NCI-H2107 (cell line): ENCODE results near the gene RPL7L1.
"Not testable (repeated sequence)": the region's sequence is repeated elsewhere in the genome, so short reads cannot be mapped to it uniquely, and the experiment has no call there.

ENCODE experiments used
- DNase-seq: peaks from one replicate; lab custom pipeline; 2025; lab: John Stamatoyannopoulos, UW

Gene RPL7L1

DNA sequence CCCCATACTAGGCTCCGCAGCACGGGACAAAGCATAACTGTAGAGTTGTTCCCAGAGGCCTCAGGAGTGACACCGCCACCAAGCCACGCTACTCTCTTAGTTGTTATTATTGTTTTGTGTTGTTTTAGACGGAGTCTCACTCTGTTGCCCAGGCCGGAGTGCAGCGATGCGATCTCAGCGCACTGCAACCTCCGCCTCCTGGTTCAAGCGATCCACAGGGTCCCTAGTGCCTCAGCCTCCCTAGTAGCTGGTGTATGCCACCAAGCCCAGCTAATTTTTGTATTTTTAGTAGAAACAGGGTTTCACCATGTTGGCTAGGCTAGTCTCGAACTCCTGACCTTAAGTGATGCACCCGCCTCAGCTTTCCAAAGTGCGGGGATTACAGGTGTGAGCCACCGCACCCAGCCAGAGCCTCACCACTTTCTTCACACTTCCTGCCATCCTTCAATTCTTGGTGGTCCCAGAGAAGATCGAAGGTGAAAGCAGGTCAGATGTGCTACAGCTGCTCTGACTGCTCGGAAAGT is 11.8 kb downstream of the RPL7L1 start:
- no peak for DNase-seq

DNA sequence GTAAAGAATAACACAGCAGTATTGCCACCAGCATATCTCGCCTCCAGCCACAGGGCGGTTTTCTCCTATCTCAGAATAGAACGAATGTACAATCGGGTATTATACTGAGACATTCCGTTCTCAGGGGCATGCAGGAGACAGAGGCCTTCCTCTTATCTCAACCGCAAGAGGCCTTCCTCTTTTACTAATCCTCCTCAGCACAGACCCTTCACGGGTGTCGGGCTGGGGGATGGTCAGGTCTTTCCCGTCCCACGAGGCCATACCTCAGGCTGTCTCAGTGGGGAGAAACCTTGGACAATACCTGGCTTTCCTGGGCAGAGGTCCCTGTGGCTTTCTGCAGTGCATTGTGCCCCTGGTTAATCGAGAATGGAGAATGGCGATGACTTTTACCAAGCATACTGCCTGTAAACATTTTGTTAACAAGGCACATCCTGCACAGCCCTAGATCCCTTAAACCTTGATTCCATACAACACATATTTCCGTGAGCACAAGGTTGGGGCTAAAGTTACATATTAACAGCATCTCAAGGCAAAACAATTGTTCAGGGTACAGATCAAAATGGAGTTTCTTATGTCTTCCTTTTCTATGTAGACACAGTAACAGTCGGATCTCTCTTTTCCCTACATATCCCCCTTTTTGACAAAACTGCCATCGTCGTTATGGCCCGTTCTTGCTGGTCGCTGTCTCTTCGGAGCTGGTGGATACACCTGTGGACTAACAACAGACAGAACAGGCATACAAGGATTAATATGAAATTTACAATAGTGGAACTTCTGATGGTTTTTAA is 14.8 kb downstream of the RPL7L1 start:
- DNase-seq: not testable (repeated sequence)

DNA sequence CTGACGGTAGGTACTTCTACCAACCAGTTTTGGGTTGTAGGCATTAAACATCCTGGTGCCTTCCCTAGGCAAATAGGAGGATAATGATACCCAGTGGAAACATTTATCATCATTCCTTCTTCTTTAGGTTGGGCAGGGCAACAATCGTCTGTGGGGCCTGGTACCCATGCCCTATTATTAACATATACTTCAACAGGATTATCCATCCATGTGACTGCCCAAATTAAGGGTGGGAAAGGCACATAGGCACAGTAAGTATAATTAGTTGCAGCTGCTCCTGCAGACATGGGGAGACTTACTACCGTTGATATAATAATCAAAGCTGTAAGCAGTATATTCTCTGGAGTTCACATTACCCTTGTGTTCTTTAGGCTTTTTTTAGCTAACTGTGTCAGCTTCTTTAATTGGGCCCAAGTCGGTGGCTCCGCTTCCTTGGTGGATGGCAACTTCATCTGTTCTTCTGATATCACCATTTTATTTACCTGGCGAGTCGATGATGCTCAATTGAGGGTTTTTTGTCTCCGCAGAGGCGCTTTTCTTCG is 16.8 kb downstream of the RPL7L1 start:
- no peak for DNase-seq

DNA sequence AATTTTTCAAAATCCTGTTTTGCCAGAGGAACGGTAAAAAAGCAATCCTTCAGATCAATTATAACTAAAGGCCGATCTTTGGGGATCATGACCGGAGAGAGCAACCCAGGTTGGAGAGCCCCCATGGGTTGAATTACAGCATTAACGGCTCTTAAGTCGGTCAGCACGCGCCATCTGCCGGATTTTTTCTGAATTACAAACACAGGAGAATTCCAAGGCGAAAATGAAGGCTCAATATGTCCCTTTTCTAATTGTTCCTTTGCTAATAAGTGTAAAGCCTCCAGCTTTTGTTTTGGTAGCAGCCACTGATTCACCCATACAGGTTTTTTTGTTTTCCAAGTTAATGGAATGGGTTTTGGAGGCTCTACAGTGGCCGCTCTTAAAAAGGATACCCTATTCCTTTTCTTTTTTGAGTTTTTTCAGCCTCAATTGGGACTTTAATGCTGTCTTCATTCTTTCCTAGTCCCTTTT is 19.5 kb downstream of the RPL7L1 start:
- peak; percentile 11 for DNase-seq

DNA sequence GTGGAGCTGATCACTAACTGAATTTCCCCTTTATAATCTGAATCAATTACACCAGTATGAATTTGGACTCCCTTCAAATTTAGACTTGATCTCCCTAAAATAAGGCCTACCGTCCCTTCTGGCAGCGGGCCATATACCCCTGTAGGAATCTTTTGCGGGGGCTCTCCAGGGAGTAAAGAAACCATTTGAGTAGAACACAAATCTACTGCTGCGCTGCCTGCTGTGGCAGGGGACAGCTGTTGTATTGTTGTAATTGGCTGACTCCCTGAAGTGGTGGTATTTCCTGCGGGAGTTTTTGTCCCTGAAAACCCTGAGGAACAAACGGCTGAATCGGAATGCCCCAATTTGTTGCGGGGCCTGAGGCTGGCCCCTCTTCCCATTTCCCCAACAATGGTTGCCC is 20.5 kb downstream of the RPL7L1 start:
- DNase-seq: no peak

DNA sequence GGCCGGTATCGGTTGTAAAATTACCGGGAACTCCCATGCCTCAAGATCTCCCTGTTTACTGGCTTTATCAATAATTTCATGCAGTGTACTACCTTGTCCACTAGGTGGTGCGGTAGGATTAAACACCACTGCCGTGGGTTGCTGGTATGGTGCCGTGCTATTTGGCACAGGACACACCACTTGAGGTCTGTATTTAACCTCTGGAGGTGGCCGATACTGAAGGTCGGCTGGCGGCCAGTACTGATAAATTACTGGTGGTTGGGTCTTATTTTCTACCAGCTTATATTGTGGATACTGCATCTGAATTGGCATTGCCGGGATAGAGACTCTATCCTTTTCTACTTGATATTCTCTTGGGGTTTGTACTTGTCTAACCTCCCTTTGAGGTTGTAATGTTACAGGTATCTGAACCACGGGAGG is 22.1 kb downstream of the RPL7L1 start:
- DNase-seq: peak; percentile 53

DNA sequence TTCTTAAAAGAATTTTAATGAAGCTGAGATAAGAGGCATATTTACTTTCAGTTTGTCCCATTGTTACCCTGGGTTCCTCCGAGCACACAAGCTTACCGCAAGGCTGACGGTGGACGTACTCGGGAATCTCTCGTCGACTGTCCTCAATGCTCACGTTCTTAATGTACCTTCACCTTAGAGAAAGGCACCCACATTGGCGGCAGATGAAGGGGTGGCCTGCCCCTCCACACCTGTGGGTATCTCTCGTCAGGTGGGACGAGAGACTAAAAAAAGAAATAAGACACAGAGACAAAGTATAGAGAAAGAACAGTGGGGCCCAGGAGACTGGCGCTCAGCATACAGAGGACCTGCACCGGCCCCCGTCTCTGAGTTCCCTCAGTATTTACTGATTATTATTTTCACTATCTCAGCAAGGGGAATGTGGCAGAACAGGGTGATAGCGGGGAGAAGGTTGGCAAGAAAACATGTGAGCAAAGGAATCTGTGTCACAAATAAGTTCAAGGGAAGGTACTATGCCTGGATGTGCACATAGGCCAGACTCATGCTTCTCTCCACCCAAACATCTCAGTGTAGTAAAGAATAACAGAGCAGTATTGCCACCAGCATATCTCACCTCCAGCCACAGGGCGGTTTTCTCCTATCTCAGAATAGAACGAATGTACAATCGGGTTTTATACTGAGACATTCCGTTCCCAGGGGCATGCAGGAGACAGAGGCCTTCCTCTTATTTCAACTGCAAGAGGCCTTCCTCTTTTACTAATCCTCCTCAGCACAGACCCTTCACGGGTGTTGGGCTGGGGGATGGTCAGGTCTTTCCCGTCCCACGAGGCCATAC is 23.2 kb downstream of the RPL7L1 start:
- DNase-seq: not testable (repeated sequence)

DNA sequence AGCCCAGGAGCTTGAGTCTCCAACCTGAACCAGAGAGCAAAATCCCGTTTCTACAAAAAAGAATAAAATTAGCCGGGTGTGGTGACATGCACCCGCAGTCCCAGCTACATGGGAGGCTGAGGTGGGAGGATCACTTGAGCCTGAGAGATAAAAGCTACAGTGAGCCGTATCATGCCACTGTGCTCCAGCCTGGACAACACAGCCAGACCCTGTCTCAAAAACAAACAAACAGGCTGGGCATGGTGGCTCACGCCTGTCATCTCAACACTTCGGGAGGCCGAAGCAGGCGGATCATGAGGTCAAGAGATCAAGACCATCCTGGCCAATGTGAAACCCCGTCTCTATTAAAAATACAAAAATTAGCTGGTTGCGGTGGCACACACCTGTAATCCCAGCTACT is 25.1 kb downstream of the RPL7L1 start:
- no peak for DNase-seq

DNA sequence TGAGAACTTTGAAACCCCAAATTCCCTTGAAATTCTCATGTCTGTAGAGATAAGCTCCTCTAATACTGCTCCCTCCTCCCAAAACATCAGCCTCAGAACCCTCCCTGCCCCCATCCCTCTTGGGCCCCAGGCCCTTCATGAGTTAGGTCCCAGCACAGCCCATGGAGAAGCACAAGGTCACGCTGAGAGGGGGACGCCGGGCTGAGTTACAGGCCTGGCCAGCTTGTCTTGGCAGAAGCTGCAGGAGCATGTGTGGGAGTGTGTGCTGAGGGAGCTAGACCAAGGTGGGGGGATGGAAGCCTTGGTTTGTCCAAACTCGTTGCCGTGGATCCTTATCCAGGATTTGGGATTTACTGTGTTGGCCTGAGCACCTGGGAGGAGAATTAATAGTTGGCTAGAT is 27.9 kb downstream of the RPL7L1 start:
- no peak for DNase-seq

DNA sequence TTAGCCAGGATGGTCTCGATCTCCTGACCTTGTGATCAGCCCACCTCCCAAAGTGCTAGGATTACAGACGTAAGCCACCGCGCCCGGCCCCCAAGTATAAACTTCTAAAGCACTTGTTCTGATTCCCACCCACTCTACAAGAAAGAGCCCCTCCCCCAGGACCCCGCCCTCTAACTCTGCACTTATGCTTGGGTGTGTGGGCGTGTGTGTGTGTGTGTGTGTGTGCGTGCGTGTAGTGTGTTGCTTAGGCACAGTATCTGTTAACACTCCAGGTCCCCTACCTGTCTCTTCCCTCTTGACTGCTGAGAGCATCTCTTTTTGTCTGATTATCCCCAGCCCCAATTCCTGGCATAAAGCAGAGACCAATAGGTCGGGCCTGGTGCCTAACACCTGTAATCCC is 30.4 kb downstream of the RPL7L1 start:
- DNase-seq: no peak

DNA sequence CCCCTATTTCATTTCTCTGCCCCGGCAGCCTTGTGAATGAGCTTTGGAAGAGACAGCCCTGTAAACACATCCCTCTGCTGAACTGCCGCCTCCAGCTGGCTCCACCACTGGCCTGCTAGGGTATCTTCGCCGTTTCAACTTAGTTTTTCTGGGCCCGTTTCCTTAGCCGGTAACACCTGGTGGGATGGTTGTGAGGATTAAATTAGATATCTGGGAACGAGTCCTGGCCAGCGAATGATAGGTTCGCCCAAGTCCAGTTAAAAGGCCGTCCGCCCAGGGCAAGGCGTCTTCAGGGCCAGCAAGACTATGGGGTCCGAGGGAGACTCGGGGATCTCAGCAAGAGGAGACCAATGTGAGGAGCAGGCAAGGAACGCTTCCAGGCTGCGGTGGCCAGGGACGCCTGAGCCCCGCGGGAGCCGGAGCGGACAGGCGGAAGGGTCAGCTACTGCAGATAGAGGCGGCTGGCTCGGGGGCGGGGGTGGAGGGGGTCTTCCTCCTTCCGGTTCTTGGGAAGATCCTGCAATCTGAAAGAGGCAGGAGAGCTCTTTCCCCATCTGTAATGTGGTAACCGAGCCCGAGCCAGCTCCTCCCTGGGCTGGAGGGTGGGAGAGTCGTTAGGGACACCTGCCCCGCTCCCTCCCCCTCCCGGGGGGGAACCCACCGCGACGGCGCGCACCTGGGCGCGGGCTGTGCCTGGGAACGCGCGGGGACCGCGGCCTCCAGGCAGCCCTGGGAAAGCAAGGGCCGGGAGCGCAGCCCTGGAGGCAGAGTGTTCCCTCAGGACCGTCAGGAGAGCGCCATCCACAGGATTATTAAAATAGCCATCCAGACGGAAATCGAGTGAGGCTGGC is 32.0 kb downstream of the RPL7L1 start:
- no peak for DNase-seq

DNA sequence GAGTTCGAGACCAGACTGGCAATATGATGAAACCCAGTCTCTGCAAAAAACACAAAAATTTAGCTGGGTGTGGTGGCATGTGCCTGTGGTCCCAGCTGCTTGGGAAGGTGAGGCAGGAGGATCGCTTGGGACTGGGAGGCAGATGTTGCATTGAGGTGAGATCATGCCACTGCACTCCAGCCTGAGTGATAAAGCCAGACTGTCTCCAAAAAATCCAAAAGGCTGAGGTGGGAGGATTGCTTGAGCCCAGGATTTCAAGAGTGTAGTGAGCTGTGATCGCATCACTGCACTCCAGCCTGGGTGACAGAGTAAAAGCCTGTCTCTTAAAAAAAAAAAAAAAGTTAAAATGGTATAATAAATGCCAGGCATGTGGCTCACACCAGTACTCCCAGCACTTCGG is 35.1 kb downstream of the RPL7L1 start:
- DNase-seq: no peak

DNA sequence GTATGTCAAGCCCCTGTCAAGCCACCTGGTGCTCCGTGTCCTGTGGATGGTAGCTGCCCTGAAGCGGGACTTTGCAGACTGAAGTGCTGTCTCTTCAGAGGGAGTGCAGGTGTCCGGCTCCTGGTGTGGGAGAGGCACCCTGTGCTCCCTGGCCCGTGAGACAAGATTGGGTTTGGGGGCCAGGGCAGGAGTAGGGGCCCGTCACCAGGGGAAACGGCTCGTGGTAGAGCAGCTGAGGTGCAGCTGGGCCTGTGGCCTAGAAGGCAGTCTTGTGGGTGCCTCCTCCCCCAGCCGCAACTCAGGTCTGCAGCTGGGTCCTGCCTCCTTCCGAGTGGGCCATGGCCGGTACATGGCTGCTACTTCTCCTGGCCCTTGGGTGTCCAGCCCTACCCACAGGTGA is 36.3 kb downstream of the RPL7L1 start, which contains the start of gene PTCRA:
Gene PTCRA, plus strand, starts transcription at position 322 of the 400 bp plus-strand sequence. Its CDS starts 17 bp downstream, at position 339.
- no peak for DNase-seq

DNA sequence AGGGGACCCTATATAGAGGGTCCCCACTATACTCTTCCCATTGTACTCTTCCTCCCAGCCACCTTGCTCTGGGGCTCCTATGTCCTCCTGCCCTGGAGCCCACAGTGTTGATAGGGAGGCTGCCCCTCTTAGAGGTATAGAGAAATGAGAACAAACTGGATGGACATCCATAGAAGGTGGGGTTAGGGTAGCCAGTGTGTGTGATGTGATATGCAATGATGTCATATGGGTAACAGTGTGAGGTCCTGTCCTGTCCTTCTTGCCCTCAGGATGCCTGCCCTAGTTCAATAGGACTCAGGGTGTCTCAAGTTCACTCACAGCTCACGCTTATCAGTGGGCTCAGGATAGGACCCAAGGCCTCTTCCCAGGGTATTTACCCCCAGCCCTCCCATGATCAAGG is 36.9 kb downstream of the RPL7L1 start:
- no peak for DNase-seq

DNA sequence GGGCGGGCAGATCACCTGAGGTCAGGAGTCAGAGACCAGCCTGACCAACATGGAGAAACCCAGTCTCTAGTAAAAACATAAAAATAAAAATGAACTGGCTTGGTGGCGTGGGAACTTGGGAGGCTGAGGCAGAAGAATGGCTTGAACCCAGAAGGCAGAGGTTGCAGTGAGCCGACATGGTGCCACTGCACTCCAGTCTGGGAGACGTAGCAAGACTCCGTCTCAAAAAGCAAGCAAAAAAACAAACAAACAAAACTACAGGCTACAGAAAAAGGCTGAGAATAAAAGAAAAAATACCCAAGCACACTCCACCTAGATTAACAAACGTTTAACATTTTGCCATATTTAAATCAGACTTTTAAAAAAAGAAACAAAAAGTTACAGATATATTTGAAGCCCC is 42.4 kb downstream of the RPL7L1 start:
- DNase-seq: no peak

DNA sequence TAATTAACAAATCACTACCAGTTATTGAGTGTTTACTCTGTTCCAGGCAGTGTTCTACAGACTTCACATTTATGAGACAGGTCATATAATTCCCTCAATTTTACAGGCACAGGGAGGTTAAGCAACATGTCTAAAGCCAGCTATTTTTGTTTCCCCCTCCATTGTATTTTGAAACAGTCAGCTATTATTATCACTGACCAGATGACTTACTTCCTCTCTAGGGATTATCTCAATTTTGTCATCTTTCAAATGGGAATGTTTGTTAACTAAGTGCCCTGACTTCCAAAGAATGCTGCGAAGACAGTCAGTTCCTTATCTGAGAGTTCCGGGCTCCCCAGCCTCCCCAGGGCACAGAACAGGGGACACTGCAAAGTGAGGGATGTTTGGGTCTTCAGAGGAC is 44.2 kb downstream of the RPL7L1 start:
- DNase-seq: no peak

DNA sequence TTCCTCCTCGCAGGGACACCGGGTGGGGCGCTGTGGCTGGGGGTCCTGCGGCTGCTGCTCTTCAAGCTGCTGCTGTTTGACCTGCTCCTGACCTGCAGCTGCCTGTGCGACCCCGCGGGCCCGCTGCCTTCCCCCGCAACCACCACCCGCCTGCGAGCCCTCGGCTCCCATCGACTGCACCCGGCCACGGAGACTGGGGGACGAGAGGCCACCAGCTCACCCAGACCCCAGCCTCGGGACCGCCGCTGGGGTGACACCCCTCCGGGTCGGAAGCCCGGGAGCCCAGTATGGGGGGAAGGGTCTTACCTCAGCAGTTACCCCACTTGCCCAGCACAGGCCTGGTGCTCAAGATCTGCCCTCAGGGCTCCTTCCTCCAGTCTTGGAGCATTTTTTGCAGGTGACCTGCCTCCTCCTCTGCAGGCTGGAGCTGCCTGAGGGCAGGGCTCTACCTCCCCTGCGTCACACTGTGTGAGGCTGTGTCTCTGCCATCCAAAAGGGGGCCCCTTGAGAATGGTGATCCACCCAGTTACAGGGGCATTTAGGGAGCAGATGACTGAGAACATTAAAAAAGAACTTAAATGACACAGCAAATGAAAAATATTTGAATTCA is 45.9 kb downstream of the RPL7L1 start:
- no peak for DNase-seq

DNA sequence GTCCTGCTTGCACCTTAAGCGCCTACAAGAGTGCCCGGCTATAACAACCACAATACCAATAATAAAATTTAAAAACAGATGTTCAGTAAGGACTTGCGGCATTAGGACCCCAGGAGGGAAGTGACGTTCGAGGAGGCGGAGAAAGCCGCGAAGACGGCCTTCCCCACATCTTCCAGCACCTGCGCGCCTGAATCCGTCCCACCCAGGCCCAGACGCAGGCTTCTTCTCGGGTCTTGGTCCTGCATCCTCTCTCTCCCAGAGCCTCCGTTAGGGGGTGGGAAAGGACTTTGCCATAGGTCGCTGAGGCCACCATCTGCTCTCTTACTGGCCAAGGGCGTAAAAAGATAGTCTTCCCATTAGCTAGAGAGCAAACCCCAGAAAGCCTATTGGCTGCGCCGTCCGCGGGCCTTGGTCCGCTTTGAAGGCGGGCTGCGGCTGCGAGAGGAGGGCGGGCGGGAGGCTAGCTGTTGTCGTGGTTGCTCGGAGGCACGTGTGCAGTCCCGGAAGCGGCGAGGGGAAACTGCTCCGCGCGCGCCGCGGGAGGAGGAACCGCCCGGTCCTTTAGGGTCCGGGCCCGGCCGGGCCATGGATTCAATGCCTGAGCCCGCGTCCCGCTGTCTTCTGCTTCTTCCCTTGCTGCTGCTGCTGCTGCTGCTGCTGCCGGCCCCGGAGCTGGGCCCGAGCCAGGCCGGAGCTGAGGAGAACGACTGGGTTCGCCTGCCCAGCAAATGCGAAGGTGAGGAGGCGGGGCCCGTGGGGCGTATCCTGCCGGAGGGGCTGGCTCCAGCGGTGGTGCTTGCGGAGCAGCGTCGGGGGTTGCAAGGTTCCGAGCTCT is 49.8 kb downstream of the RPL7L1 start, which contains the start of gene CNPY3:
Gene CNPY3, plus strand, starts transcription at position 495 of the 835 bp plus-strand sequence. Its CDS starts 91 bp downstream, at position 586.
- peak; percentile 70 for DNase-seq

DNA sequence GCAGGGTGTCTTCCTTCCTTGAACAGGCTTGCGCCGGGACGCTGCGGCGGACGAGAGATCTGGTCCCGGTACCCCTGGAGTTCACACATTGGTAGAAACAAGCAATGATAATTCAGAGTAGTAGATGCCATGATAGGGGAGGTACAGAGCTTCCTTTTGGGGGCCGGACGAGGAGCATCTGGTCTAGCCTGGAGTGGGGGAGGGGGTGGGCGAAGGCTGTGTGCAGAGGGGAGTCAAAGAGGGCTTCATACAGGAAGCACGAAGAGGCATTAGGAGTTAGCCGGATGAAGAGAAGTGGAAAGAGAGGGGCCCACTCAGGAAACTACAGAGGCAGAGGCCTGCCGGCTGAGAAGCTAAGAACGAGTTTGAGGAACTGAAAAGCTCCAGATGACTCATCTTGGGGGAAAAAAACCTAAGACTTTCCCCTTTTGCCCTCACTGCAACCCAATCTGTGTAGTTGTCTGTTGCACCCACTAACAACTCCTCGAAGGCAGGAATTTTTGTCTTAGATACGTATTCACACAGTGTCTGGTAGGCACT is 50.5 kb downstream of the RPL7L1 start:
- no peak for DNase-seq

DNA sequence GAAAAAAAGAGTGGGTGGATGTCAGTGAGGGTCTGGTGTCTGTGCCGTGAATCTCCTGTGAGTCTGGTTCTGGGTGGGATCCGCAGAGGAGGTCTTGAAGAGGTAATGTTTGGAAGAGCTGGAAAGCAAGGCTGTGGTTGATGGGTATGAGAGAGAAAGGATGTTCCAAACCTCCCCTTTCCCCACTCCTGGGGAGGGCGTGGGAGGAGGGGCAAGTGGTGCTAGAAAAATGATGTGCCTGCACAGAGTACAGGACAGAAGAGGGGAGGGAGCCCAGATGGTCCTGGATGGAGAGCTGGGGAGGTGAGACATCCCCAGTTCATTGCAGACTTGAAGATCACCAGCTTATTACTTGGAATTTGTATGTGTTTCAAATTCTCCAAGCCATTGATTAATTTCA is 53.0 kb downstream of the RPL7L1 start:
- DNase-seq: no peak
